AG09309 (cell line): ENCODE results near the gene RNF186.

Experiments
- DNase-seq: peaks from one replicate; pipeline ENCODE4 v3.0.0-alpha.2; 2010; ENCODE audit warnings: low read depth
- H3K4me3 ChIP-seq: 2 replicates; pipeline ENCODE4 v1.5.1; 2011; ENCODE audit warnings: mild to moderate bottlenecking, low read depth, low read length, moderate library complexity; ENCODE audit not compliant: control insufficient read depth
- CTCF ChIP-seq: IDR thresholded peaks from 2 replicates; pipeline ENCODE4 v1.5.1; 2011; ENCODE audit warnings: mild to moderate bottlenecking, low read depth, low read length, inconsistent platforms; ENCODE audit not compliant: insufficient read depth, control insufficient read depth; ENCODE audit errors: missing control alignments

Gene RNF186

GRCh38 chr1:19780267-19780877, 34.7 kb downstream of the RNF186 start:
- no peak overlapping the region for H3K4me3 ChIP-seq
- no peak for TF ChIP-seq CTCF
- no peak for DNase-seq

GRCh38 chr1:19776933-19777332, 38.1 kb downstream of the RNF186 start:
- no peak for DNase-seq
- H3K4me3 ChIP-seq, result no peak overlapping the region
- no peak for TF ChIP-seq CTCF

- no peak overlapping the region for H3K4me3 ChIP-seq
- TF ChIP-seq CTCF, result no peak
- no peak for DNase-seq
These were observed 38.8 kb downstream of the RNF186 start for GRCh38 chr1:19776287-19776686.

GRCh38 chr1:19775831-19776230, 39.3 kb downstream of the RNF186 start:
- DNase-seq, result no peak
- no peak overlapping the region for H3K4me3 ChIP-seq
- TF ChIP-seq CTCF, result no peak

GRCh38 chr1:19775317-19775716, 39.8 kb downstream of the RNF186 start:
- DNase-seq, result no peak
- TF ChIP-seq CTCF, result no peak

GRCh38 chr1:19774180-19774785, 40.8 kb downstream of the RNF186 start:
- DNase-seq, result no peak
- no peak overlapping the region for H3K4me3 ChIP-seq
- no peak for TF ChIP-seq CTCF

More at GRCh38 chr1:19775317-19775716, 39.8 kb downstream of the RNF186 start:
- no peak overlapping the region for H3K4me3 ChIP-seq

GRCh38 chr1:19773485-19773884, 41.6 kb downstream of the RNF186 start:
- DNase-seq, result no peak
- TF ChIP-seq CTCF, result no peak

More at GRCh38 chr1:19773485-19773884, 41.6 kb downstream of the RNF186 start:
- no peak overlapping the region for H3K4me3 ChIP-seq
